Activated CD4-positive, alpha-beta T cell treated with anti-CD3 and anti-CD28 coated beads, Interleukin-2, amount 50 U/mL, for 4 hours (primary cell): ENCODE results near the gene NUMA1.

Experiments used
- DNase-seq, 2 experiments: peaks; one replicate each; pipeline ENCODE4 v3.0.0-alpha.2; 2020

NUMA1 gene

DNA sequence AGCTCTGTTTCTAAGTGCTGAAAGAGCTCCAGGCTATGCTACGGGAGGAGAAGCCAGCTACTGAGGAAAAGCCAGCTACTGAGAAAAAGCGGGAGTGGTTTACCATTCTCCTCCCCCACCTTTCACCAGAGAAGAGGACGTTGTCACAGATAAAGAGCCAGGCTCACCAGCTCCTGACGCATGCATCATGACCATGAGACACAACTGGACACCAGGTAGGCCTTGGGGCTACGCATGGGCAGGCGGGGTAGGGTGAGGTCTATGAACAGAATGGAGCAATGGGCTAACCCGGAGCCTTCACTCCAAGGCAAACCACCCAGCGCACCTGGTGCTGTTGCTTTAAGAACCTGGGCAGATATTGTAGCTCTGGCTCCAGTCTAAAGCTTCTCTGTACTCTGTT, 80.5 kb downstream of the NUMA1 start:
- no peak for DNase-seq

DNA sequence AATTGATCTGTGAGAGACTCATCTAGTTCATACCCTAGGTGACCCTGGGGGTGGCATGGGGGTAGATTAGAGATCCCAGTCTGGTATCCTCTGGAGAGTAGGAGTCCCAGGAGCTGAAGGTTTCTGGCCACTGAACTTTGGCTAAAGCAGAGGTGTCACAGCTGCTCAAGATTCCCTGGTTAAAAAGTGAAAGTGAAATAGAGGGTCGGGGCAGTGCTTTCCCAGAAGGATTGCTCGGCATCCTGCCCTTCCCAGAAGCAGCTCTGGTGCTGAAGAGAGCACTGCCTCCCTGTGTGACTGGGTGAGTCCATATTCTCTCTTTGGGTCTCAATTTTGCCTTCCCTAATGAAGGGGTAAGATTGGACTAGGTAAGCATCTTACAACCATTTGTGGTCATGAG, 81.0 kb downstream of the NUMA1 start:
- DNase-seq = no peak

- no peak for DNase-seq
Observed at GRCh38 chr11:71998649-71999310, 81.6 kb downstream of the NUMA1 start, which contains the start of gene IL18BP. TSS of gene IL18BP (plus strand) at chr11:71998909. CDS start at chr11:71999985, 1,076 bp downstream.

DNA sequence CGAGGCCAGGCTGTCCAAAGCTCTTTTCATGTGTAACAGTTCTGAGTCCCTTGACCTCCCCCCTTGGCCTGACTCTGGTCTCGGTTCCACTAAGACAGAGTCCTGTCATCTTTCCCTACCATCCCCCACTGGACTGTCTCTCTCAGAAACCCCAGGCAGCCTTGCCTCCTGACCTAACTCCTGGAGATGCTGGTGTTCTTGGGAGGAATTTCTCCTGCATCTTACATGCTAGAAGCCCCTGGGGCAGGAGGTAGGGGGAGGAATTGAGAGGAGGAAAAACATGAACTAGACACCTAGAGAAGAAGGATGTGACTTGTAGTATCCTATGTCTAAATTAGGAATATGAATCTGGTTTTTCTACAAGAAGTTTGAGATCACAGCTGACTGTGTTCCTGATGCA, 82.3 kb downstream of the NUMA1 start:
- DNase-seq = no peak

DNA sequence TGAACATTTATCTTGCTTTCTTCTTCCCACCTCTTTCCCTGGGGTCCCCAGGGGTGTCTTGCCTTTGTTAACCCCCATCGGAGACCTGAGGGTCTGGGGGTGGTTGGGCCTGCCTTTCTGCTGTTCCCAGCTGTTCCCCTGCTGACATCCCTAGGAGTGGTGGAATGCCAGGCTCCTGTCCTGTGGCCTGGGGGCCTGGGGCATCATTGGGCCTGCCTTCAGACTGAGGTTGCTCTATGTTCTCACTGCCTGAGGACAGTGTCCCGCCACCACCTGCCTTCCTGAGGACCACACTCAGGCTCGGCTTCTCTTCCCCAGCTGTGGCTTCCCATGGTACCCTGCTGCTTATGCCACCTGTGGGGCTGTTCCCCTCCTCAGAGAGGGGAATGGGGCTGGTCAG, 82.7 kb downstream of the NUMA1 start:
- DNase-seq = no peak

GRCh38 chr11:71996946-71997345, 83.4 kb downstream of the NUMA1 start:
- DNase-seq = no peak

- DNase-seq = no peak
Observed at GRCh38 chr11:71996517-71996916, 83.8 kb downstream of the NUMA1 start.

DNA sequence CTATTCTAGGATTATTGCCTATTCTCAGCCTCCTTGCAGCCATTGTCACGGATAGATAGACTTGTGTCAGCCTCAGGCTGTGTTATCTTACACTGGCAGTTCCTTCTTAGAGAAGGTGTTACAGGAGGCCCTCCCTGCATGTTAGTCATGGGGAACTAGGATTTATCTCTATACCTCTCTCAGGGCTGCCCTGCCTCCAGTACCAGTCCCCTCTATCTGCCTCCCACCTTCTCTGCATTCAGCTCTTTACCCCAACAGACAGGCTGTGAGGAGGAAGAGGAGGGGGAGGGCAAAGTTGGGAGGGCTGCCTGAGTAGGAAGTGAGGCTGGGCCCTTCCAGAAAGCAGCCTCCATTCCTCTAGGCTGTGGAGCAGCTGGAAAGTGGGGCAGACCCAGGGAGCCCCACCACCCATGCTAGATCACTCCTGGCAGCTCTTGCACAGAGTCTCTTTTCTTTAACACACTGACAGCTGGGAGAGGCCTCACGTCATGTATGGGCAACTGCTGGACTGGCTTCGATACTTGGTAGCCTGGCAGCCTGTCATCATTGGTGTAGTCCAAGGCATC, 84.5 kb downstream of the NUMA1 start:
- no peak for DNase-seq

DNA sequence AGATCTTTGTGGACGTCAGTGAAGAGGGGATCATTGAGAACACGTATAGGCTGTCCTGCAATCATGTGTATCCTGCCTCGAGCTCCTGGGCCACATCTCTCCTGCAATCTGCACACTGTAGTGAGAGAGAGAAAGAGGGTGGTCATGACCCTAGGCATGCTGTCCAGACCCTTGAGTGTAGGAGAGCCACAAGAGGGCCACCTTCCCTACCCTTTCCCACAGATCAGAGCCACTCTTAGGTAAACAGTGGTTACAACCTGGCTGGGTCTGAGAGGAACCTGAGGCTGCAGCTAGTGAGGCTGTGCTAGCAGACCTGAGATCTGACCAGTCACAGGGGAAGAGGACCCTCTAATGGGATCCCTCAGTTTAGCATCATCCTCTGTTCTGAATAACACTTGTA, 85.6 kb downstream of the NUMA1 start:
- no peak for DNase-seq

GRCh38 chr11:71992136-71992730, 88.1 kb downstream of the NUMA1 start:
- DNase-seq = no peak

DNA sequence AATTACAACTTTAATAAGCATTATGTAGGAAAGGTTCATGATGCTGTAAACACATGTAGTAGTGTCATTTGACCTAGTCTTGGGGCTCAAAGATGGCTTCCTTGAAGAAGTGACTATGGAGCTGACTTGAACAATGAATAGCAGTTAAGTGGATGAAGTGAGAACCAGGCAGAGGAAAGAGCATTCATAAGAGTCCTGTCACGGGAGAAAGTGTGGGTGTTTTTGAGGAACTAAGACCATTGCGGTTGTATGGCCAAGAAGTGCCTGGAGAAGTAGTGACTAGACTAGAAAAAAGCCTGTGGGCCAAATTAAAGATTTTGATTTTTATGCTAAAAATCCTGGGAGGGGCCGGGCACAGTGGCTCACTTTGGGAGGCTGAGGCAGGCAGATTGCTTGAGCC, 88.8 kb downstream of the NUMA1 start:
- DNase-seq = no peak

- no peak for DNase-seq
Observed at GRCh38 chr11:71990701-71991100, 89.6 kb downstream of the NUMA1 start.

GRCh38 chr11:71988050-71988449, 92.3 kb downstream of the NUMA1 start:
- DNase-seq = no peak

DNA sequence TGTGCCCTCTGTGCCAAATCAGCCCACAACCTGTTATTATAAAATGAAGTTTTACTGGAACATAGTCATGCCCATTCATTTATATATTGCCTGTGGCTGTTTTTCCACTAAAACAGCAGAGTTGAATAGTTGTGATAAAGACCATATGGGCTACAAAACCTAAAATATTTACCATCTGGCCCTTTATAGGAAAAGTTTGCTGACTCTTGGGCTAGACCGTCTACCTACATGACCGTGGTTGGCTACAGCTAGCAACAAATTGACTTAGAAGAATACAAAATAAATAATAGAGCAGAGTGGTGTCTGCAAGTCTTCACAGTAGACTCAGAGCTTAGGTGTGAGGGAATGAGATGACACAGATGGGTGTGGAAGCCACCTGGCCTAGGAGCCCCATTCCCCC, 92.8 kb downstream of the NUMA1 start:
- DNase-seq = no peak

- no peak for DNase-seq
Observed at GRCh38 chr11:71986131-71986530, 94.2 kb downstream of the NUMA1 start.

GRCh38 chr11:71979602-71980001, 100.7 kb downstream of the NUMA1 start:
- DNase-seq = no peak

DNA sequence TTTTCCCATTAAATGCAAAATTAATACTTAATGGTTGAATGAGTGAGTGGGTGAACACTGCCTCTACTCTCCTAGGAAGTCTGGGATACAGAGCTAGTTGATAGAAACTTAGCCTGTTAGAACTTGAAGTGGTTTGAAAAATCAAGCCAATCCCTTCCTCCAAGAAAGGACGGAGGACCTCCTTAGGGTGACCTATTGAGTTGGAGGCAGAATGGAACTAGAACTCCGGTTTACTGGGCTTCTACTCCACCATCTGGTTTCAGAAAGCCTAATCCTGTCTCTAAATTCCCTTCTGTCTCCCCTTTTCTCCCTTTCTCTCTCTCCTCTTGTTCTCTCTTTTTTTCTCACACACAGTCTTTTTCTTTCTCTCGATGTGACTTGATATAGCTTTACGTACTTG, 101.2 kb downstream of the NUMA1 start:
- DNase-seq = no peak

- peak; percentile 41 for DNase-seq
Observed at GRCh38 chr11:71977743-71978418, 102.5 kb downstream of the NUMA1 start.

- no peak for DNase-seq
Observed at GRCh38 chr11:71977090-71977489, 103.3 kb downstream of the NUMA1 start.

- no peak for DNase-seq
Observed at GRCh38 chr11:71976551-71976950, 103.8 kb downstream of the NUMA1 start.

DNA sequence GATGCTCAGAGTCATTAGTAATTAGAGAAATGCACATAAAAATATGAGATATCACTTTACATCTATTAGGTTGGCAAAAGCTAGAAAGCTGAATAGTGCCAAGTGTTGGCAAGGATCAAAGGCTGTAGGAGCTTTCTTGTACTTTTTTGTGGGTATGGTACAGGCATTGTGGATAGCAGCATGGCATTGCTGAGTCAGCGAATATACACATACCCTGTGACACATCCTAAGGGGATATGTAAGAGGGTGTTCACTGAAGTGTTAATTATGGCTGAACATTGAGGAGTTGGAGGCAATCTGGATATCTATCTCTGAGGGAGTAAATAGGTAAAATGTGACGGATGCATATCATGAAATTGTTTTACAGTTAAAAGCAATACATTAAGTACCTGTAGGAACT, 108.7 kb downstream of the NUMA1 start:
- DNase-seq = no peak

GRCh38 chr11:71964641-71965040, 115.7 kb downstream of the NUMA1 start:
- no peak for DNase-seq

GRCh38 chr11:71963468-71963867, 116.9 kb downstream of the NUMA1 start:
- DNase-seq = no peak

GRCh38 chr11:71962428-71963038, 117.8 kb downstream of the NUMA1 start:
- DNase-seq = no peak
